CD4-positive, alpha-beta T cell treated with Interleukin-6 for 4 hours (primary cell): Measurements from ENCODE around the gene SLC35G2.
"Not testable (repeated sequence)": the region's sequence is repeated elsewhere in the genome, so short reads cannot be mapped to it uniquely, and the experiment has no call there.

Source experiments
- DNase-seq: peaks from one replicate; pipeline ENCODE4 v3.0.0-alpha.2; 2020; ENCODE audit warnings: mixed read lengths

SLC35G2 gene

GRCh38 chr3:136818769-136819391, at the start of gene SLC35G2:
Gene SLC35G2 (plus strand): TSS chr3:136819126. CDS start chr3:136854461, 35,335 bp downstream.
- peak; percentile 35 for DNase-seq

GRCh38 chr3:136772709-136773108, 46.2 kb upstream of the SLC35G2 start:
- no peak for DNase-seq

- no peak for DNase-seq
Observed at GRCh38 chr3:136778865-136779264, 40.1 kb upstream of the SLC35G2 start.

GRCh38 chr3:136780741-136781140, 38.2 kb upstream of the SLC35G2 start:
- DNase-seq: no peak

GRCh38 chr3:136783708-136784191, 35.2 kb upstream of the SLC35G2 start:
- DNase-seq: no peak

GRCh38 chr3:136787349-136787748, 31.6 kb upstream of the SLC35G2 start:
- DNase-seq: peak; percentile 15

GRCh38 chr3:136788154-136788553, 30.8 kb upstream of the SLC35G2 start:
- no peak for DNase-seq

- no peak for DNase-seq
Observed at GRCh38 chr3:136789976-136790375, 28.9 kb upstream of the SLC35G2 start.

- no peak for DNase-seq
Observed at GRCh38 chr3:136790786-136791185, 28.1 kb upstream of the SLC35G2 start.

GRCh38 chr3:136792556-136793330, 26.2 kb upstream of the SLC35G2 start:
- no peak for DNase-seq

- not testable (repeated sequence) for DNase-seq
Observed at GRCh38 chr3:136801146-136801545, 17.8 kb upstream of the SLC35G2 start.

GRCh38 chr3:136802481-136802996, 16.4 kb upstream of the SLC35G2 start:
- DNase-seq: no peak

- DNase-seq: no peak
Observed at GRCh38 chr3:136804141-136804540, 14.8 kb upstream of the SLC35G2 start.

GRCh38 chr3:136804813-136805212, 14.1 kb upstream of the SLC35G2 start:
- DNase-seq: no peak

GRCh38 chr3:136805795-136806194, 13.1 kb upstream of the SLC35G2 start:
- DNase-seq: no peak

GRCh38 chr3:136811701-136812100, 7.2 kb upstream of the SLC35G2 start:
- no peak for DNase-seq

- DNase-seq: no peak
Observed at GRCh38 chr3:136817448-136817847, 1.5 kb upstream of the SLC35G2 start.

GRCh38 chr3:136818191-136818768, 646 bp upstream of the SLC35G2 start:
- DNase-seq: peak; percentile 16

- peak; percentile 7 for DNase-seq
Observed at GRCh38 chr3:136819392-136819730, 435 bp downstream of the SLC35G2 start.

- peak; percentile 41 for DNase-seq
Observed at GRCh38 chr3:136819731-136820679, 1.1 kb downstream of the SLC35G2 start.

- no peak for DNase-seq
Observed at GRCh38 chr3:136831461-136831860, 12.5 kb downstream of the SLC35G2 start.

- DNase-seq: no peak
Observed at GRCh38 chr3:136835089-136835812, 16.3 kb downstream of the SLC35G2 start.
